H1 (cell line): ENCODE measurements around the gene CST5. TPM values are rescaled to one million over a fixed set of nuclear protein-coding genes. Genes with fewer than 3 reads are reported as not detected.

Experiments
- CTCF ChIA-PET: fragments of 300-600 bp; sonication (Branson Sonifier 250); formaldehyde crosslinking; loops from one replicate; lab custom pipeline; 2021; ENCODE audit not compliant: partially characterized antibody; lab: Charles Lee
- POLR2A ChIA-PET: fragments of 300-600 bp; sonication (Branson Sonifier 250); formaldehyde crosslinking; loops from one replicate; lab custom pipeline; 2021; ENCODE audit warnings: inconsistent platforms; ENCODE audit not compliant: partially characterized antibody; lab: Charles Lee
- DNase-seq, 2 experiments: peaks; one replicate each; pipeline versions ENCODE4 v3.0.0 to v3.0.0-alpha.2; 2010 to 2022; ENCODE audit warnings: low spot score in 2 of 2, low read depth in 1 of 2, mixed read lengths in 1 of 2
- FAIRE-seq: peaks from 2 replicates; lab custom pipeline; 2011; peaks lifted over from hg19 to GRCh38; lab: Jason Lieb, UNC
- H2AFZ ChIP-seq: 2 replicates; pipeline ENCODE4 v1.8.1; 2012; ENCODE audit warnings: low read length, inconsistent platforms
- H2AK5ac ChIP-seq: 2 replicates; pipeline ENCODE4 v1.6.1; 2013; ENCODE audit warnings: low read depth, low read length
- H2BK120ac ChIP-seq: replicated peaks from 2 replicates; pipeline ENCODE3; 2013; ENCODE audit warnings: low read depth, low read length, inconsistent platforms
- H2BK12ac ChIP-seq: 2 replicates; pipeline ENCODE4 v1.6.1; 2013; ENCODE audit warnings: low read depth, low read length
- H2BK15ac ChIP-seq: 2 replicates; pipeline ENCODE4 v1.6.1; 2013; ENCODE audit warnings: low read length
- H2BK20ac ChIP-seq: 2 replicates; pipeline ENCODE4 v1.6.1; 2013; ENCODE audit warnings: low read length
- H2BK5ac ChIP-seq: 2 replicates; pipeline ENCODE4 v1.6.1; 2013; ENCODE audit warnings: low read depth, low read length
- H3K14ac ChIP-seq: 2 replicates; pipeline ENCODE4 v1.6.1; 2013; ENCODE audit warnings: inconsistent platforms; ENCODE audit not compliant: insufficient read length
- H3K18ac ChIP-seq: 2 replicates; pipeline ENCODE4 v1.6.1; 2013; ENCODE audit warnings: low read length; ENCODE audit errors: extremely low read depth
- H3K23ac ChIP-seq: 2 replicates; pipeline ENCODE4 v1.6.1; 2013; ENCODE audit warnings: inconsistent platforms; ENCODE audit not compliant: insufficient read length
- H3K23me2 ChIP-seq: 2 replicates; pipeline ENCODE4 v1.6.1; 2013; ENCODE audit warnings: low read depth, low read length
- H3K27ac ChIP-seq: 2 replicates; pipeline ENCODE4 v1.6.1; 2011; ENCODE audit warnings: low read depth, low read length, inconsistent platforms
- H3K27me3 ChIP-seq, 4 experiments: replicated peaks in 1 of 4; 1 replicate in 1 of 4; 2 replicates in 3 of 4; pipeline versions ENCODE4 v1.6.1 to v1.8.1; 2011 to 2013; ENCODE audit warnings: low read length in 3 of 4, mild to moderate bottlenecking in 3 of 4, inconsistent platforms in 2 of 4, mixed read lengths in 2 of 4, moderate library complexity in 1 of 4; ENCODE audit not compliant: control insufficient read depth in 3 of 4, insufficient read depth in 3 of 4; ENCODE audit errors: extremely low read depth in 1 of 4
- H3K36me3 ChIP-seq, 4 experiments: 2 replicates each; pipeline versions ENCODE4 v1.6.1 to v1.8.1; 2011 to 2013; ENCODE audit warnings: mild to moderate bottlenecking in 4 of 4, low read length in 3 of 4, moderate library complexity in 2 of 4, control low read depth in 1 of 4, inconsistent platforms in 1 of 4; ENCODE audit not compliant: insufficient read depth in 4 of 4, control insufficient read depth in 2 of 4
- H3K4ac ChIP-seq: replicated peaks from 2 replicates; pipeline ENCODE3; 2013; ENCODE audit warnings: low read length, low read depth, mixed read lengths, inconsistent platforms; ENCODE audit not compliant: insufficient read length
- H3K4me1 ChIP-seq, 4 experiments: replicated peaks in 1 of 4; 1 replicate in 1 of 4; 2 replicates in 3 of 4; pipeline versions ENCODE4 v1.6.1 to v1.8.1; 2011 to 2013; ENCODE audit warnings: low read length in 3 of 4, inconsistent platforms in 2 of 4, mixed read lengths in 1 of 4; ENCODE audit not compliant: insufficient read depth in 4 of 4, control insufficient read depth in 3 of 4
- H3K4me2 ChIP-seq, 2 experiments: 2 replicates each; pipeline versions ENCODE4 v1.6.1 to v1.8.1; 2011 to 2013; ENCODE audit warnings: low read depth in 2 of 2, low read length in 2 of 2, control low read depth in 1 of 2, inconsistent platforms in 1 of 2, mild to moderate bottlenecking in 1 of 2; ENCODE audit not compliant: insufficient read depth in 1 of 2
- H3K4me3 ChIP-seq, 4 experiments: fragments of 200-600, 300-600 bp in 1 of 4; sonication (generic), shearing (Covaris generic), sonication (Bioruptor Twin) in 1 of 4; 2 replicates each; pipeline versions ENCODE4 v1.5.1 to v1.8.1; 2011 to 2016; ENCODE audit warnings: low read length in 4 of 4, low read depth in 3 of 4, control low read depth in 2 of 4, inconsistent platforms in 2 of 4, mild to moderate bottlenecking in 2 of 4, mixed read lengths in 1 of 4, moderate library complexity in 1 of 4; ENCODE audit not compliant: insufficient read depth in 2 of 4; ENCODE audit errors: extremely low read depth in 1 of 4
- H3K56ac ChIP-seq: replicated peaks from 2 replicates; pipeline ENCODE3; 2013; ENCODE audit warnings: low read depth, mild to moderate bottlenecking, mixed read lengths, low read length, inconsistent platforms; ENCODE audit not compliant: insufficient read length
- H3K79me1 ChIP-seq: 2 replicates; pipeline ENCODE4 v1.6.1; 2013; ENCODE audit warnings: low read depth, low read length, control low read depth
- H3K79me2 ChIP-seq, 2 experiments: 2 replicates each; pipeline versions ENCODE4 v1.6.1 to v1.8.1; 2012 to 2013; ENCODE audit warnings: low read length in 2 of 2, mild to moderate bottlenecking in 2 of 2, inconsistent platforms in 1 of 2; ENCODE audit not compliant: insufficient read depth in 2 of 2, control insufficient read depth in 1 of 2
- H3K9ac ChIP-seq, 4 experiments: replicated peaks in 1 of 4; 1 replicate in 1 of 4; 2 replicates in 3 of 4; pipeline versions ENCODE4 v1.6.1 to v1.8.1; 2011 to 2013; ENCODE audit warnings: low read depth in 3 of 4, low read length in 3 of 4, control low read depth in 2 of 4, mild to moderate bottlenecking in 2 of 4, moderate library complexity in 2 of 4, inconsistent platforms in 1 of 4; ENCODE audit errors: extremely low read depth in 1 of 4
- H3K9me3 ChIP-seq, 2 experiments: 2 replicates each; pipeline versions ENCODE4 v1.6.1 to v1.8.1; 2012 to 2013; ENCODE audit warnings: mild to moderate bottlenecking in 2 of 2, moderate library complexity in 2 of 2, control low read depth in 1 of 2, inconsistent platforms in 1 of 2, low read depth in 1 of 2, low read length in 1 of 2, mixed read lengths in 1 of 2; ENCODE audit not compliant: insufficient read depth in 2 of 2
- H4K20me1 ChIP-seq, 2 experiments: replicated peaks in 1 of 2; 2 replicates each; pipeline versions ENCODE3 to v1.8.1; 2011 to 2013; ENCODE audit warnings: inconsistent platforms in 2 of 2, low read length in 2 of 2, mild to moderate bottlenecking in 1 of 2; ENCODE audit not compliant: insufficient read depth in 2 of 2, control insufficient read depth in 1 of 2
- H4K5ac ChIP-seq: 2 replicates; pipeline ENCODE4 v1.6.1; 2013; ENCODE audit warnings: low read length, low read depth, mixed read lengths, inconsistent platforms; ENCODE audit not compliant: insufficient read length
- H4K8ac ChIP-seq: 2 replicates; pipeline ENCODE4 v1.8.0; 2013; ENCODE audit warnings: mild to moderate bottlenecking, moderate library complexity, low read length, inconsistent platforms; ENCODE audit not compliant: insufficient read depth; ENCODE audit errors: extremely low read depth
- H4K91ac ChIP-seq: replicated peaks from 2 replicates; pipeline ENCODE3; 2013; ENCODE audit warnings: low read length, mixed read lengths, inconsistent platforms; ENCODE audit not compliant: insufficient read length
- BRCA1 ChIP-seq: IDR thresholded peaks from 2 replicates; pipeline ENCODE4 v1.6.1; 2012; ENCODE audit warnings: low read depth, low read length, improper control_type of control experiment
- RBBP5 ChIP-seq: IDR thresholded peaks from 2 replicates; pipeline ENCODE4 v1.7.1; 2012; ENCODE audit warnings: low read depth, mild to moderate bottlenecking, inconsistent platforms, low read length, moderate library complexity, borderline replicate concordance
- SIX5 ChIP-seq: IDR thresholded peaks from 2 replicates; pipeline ENCODE4 v1.6.1; 2011; ENCODE audit warnings: mild to moderate bottlenecking, low read depth, low read length
- WGBS, 2 experiments: shearing (Covaris generic) in 1 of 2; methylation state at CpG; one replicate each; pipeline versions ENCODE4 v1.1.6 to v1.1.7; 2013 to 2015; ENCODE audit warnings: low lambda C conversion rate in 2 of 2, mixed read lengths in 2 of 2, inconsistent platforms in 1 of 2, low coverage in 1 of 2, missing lambda C conversion rate in 1 of 2; ENCODE audit not compliant: insufficient replicate concordance in 2 of 2, insufficient coverage in 1 of 2, insufficient read length in 1 of 2; ENCODE audit errors: extremely low coverage in 1 of 2, missing lambda C conversion rate in 1 of 2; 5-methylcytosine and 5-hydroxymethylcytosine counted together
- polyA plus RNA-seq, 7 experiments: library from polyadenylated mRNA; depleted of rRNA in 3 of 7; stranded (reverse) in 5 of 7; unstranded in 2 of 7; fragments of >200 nt in 5 of 7; fragments of 200-250 nt in 2 of 7; gene quantifications; 1 replicate in 5 of 7; 2 replicates in 1 of 7; 4 replicates in 1 of 7; pipeline versions ENCODE4 v1.2.1 to v1.2.3, GENCODE V29; 2011 to 2013; ENCODE audit warnings: missing spikeins in 2 of 7, mixed read lengths in 2 of 7
- total RNA-seq: library from RNA; stranded (reverse); fragmentation: NEBNext Ultra II Directional; extraction: Animal tissue kit (Norgen Biotek cat#: 25700); gene quantifications from 2 replicates; pipeline ENCODE4 v1.2.1, GENCODE V29; 2021

Gene CST5
- total and polyA plus RNA-seq, 2 of the 8 experiments (the other 6 are each of a cell fraction or from before 2014, with no cell fraction given): not detected

- Histone ChIP-seq H3K79me2 (no peaks in the 10 kb centered on the region), H3K18ac (no peak overlapping the region), H4K8ac (no peak overlapping the region), H4K5ac (no peak overlapping the region), H3K9me3 (no peaks in the 10 kb centered on the region), H2BK120ac (no peak overlapping the region), H3K27ac (no peak overlapping the region), H3K4ac (peak overlapping the region; percentile 6), H3K4me2 (no peak overlapping the region), H3K14ac (no peak overlapping the region), H2BK12ac (no peak overlapping the region), H3K23me2 (no peaks in the 10 kb centered on the region), H4K91ac (no peak overlapping the region), H3K9ac (no peak overlapping the region), H3K56ac (no peak overlapping the region), H3K4me1 (peaks cover 0 to 4% (median 0%) of the 10 kb centered on the region in 4 experiments; a peak in 1 of 7 replicates), H3K79me1 (no peaks in the 10 kb centered on the region), H2AK5ac (peak overlapping the region; percentile 60; the same call in 1 of the 2 replicates), H2BK5ac (0 out of 2 replicates have a peak overlapping the region, but pooled peaks have one; percentile 6), H2AFZ (no peak overlapping the region), H3K36me3 (no peaks in the 10 kb centered on the region), H3K27me3 (no peaks in the 10 kb centered on the region), H3K23ac (no peak overlapping the region), H4K20me1 (no peaks in the 10 kb centered on the region), H2BK15ac (0 out of 2 replicates have a peak overlapping the region, but pooled peaks have one; percentile 34), H2BK20ac (no peak overlapping the region), H3K4me3 (no peak overlapping the region)
- POLR2A ChIA-PET: no interaction called here
- 94% methylated on average over 5 of the region's 5 CpGs; no CpG with 5 or more reads in 1 of the 2 experiments for WGBS, 2 experiments
- FAIRE-seq: no peak
- no peak for TF ChIP-seq SIX5
- no peak for TF ChIP-seq BRCA1
- TF ChIP-seq RBBP5: no peak
- DNase-seq: no peak
- CTCF ChIA-PET: interaction anchor here (1.2 kb wide), 1 partner anchor 57 kb away, joined by 3 read pairs; no protein-coding TSS in a partner anchor
Observed at GRCh38 chr20:23856226-23856625, 23.3 kb downstream of the CST5 start.
